Lung (tissue), 12 donors: ENCODE results near the gene GSK3A. TPM values are rescaled to one million over a fixed set of nuclear protein-coding genes. Genes with fewer than 3 reads are reported as not detected.

ENCODE experiments used
- ATAC-seq: fragments of 200-7000 bp; cut with Tn5 transposase; one replicate; pipeline ENCODE4 v1.9.1; 2020; ENCODE audit warnings: moderate number of reproducible peaks; ENCODE audit not compliant: insufficient read depth, low FRiP score
- DNase-seq, 3 donors: peaks; one replicate each; pipeline ENCODE4 v3.0.0-alpha.2; 2013 to 2017
- H3K27ac ChIP-seq, 2 donors: one replicate each; pipeline ENCODE4 v1.5.1; 2013; ENCODE audit warnings: mild to moderate bottlenecking in 2 of 2, moderate library complexity in 2 of 2, control low read depth in 1 of 2, inconsistent platforms in 1 of 2, low read depth in 1 of 2, low read length in 1 of 2
- H3K27me3 ChIP-seq, 3 donors: one replicate each; pipeline ENCODE4 v1.5.1; 2013; ENCODE audit warnings: low read length in 2 of 3; ENCODE audit not compliant: control insufficient read depth in 3 of 3, insufficient read depth in 3 of 3
- H3K36me3 ChIP-seq, 4 donors: one replicate each; pipeline ENCODE4 v1.5.1; 2013; ENCODE audit warnings: low read length in 4 of 4, mild to moderate bottlenecking in 1 of 4, moderate library complexity in 1 of 4; ENCODE audit not compliant: control insufficient read depth in 4 of 4, insufficient read depth in 4 of 4
- H3K4me1 ChIP-seq, 5 donors: one replicate each; pipeline ENCODE4 v1.5.1; 2013; ENCODE audit warnings: low read length in 5 of 5, mild to moderate bottlenecking in 2 of 5, moderate library complexity in 1 of 5; ENCODE audit not compliant: control insufficient read depth in 5 of 5, insufficient read depth in 5 of 5
- H3K4me3 ChIP-seq: one replicate; pipeline ENCODE4 v1.5.1; 2013; ENCODE audit warnings: mild to moderate bottlenecking, control low read depth, moderate library complexity
- H3K9ac ChIP-seq, 2 donors: one replicate each; pipeline ENCODE4 v1.5.1; 2013; ENCODE audit warnings: low read length in 2 of 2, control low read depth in 1 of 2; ENCODE audit not compliant: insufficient read depth in 1 of 2
- H3K9me3 ChIP-seq, 4 donors: one replicate each; pipeline ENCODE4 v1.5.1; 2013; ENCODE audit warnings: low read length in 3 of 4, mild to moderate bottlenecking in 1 of 4, moderate library complexity in 1 of 4; ENCODE audit not compliant: control insufficient read depth in 4 of 4, insufficient read depth in 3 of 4
- CTCF ChIP-seq: IDR thresholded peaks from 2 replicates; pipeline ENCODE4 v1.5.1; 2012; ENCODE audit warnings: mild to moderate bottlenecking; ENCODE audit errors: control extremely low read depth, extremely low read depth
- WGBS, 2 donors: extraction: QIAGEN DNeasy Blood & Tissue Kit; methylation state at CpG; one replicate each; pipeline ENCODE4 v1.1.7; 2013; 5-methylcytosine and 5-hydroxymethylcytosine counted together
- polyA plus RNA-seq, 2 donors: library from polyadenylated mRNA; stranded (reverse); fragments of 200-250 nt; gene quantifications; one replicate each; pipeline ENCODE4 v1.2.1, GENCODE V29; 2013
- total RNA-seq, 2 donors: library from RNA; depleted of rRNA in 1 of 2; stranded (reverse); fragments of >200 nt in 1 of 2; gene quantifications; one replicate each; pipeline ENCODE4 v1.2.1, GENCODE V29; 2014 to 2021
- donor health status: control.
- donor health status: control.
- donor health status: Bipolar disorder and iron deficiency.
- donor health status: healthy.
- donor health status: DM: yes; HTN: yes; CAD: no.

The GSK3A gene
- total and polyA plus RNA-seq, 4 donors, result 23.7 to 54.2 (median 46.2) TPM

- DNase-seq (no peak), ATAC-seq (no peak)
- Histone ChIP-seq H3K27me3 (peaks cover 0 to 6% (median 0%) of the 10 kb centered on the region in 3 donors), H3K27ac (no peak overlapping the region), H3K9me3 (peaks cover 0 to 4% (median 3%) of the 10 kb centered on the region in 4 donors), H3K36me3 (no peaks in the 10 kb centered on the region), H3K9ac (no peak overlapping the region), H3K4me1 (peaks cover 0 to 5% (median 0%) of the 10 kb centered on the region in 5 donors), H3K4me3 (no peak overlapping the region)
- WGBS, 2 donors, result 58 to 63% methylated on average over 1 of the region's 1 CpG
- no peak for TF ChIP-seq CTCF
These were observed 53.7 kb downstream of the GSK3A start for GRCh38 chr19:42188665-42189064.

- H3K36me3 ChIP-seq, result no peaks in the 10 kb centered on the region
- no peak overlapping the region for H3K4me3 ChIP-seq
- peaks cover 0 to 5% (median 0%) of the 10 kb centered on the region in 5 donors for H3K4me1 ChIP-seq
- no peak overlapping the region for H3K9ac ChIP-seq
- peaks cover 0 to 16% (median 7%) of the 10 kb centered on the region in 3 donors for H3K27me3 ChIP-seq
- no peak overlapping the region for H3K27ac ChIP-seq
- DNase-seq, result peak in 2 of 3 donors; percentile 33 to 71
- TF ChIP-seq CTCF, result no peak
- H3K9me3 ChIP-seq, result peaks cover 0 to 2% (median 0%) of the 10 kb centered on the region in 4 donors
- ATAC-seq, result no peak
These were observed 57.1 kb downstream of the GSK3A start for GRCh38 chr19:42185277-42185676.

GRCh38 chr19:42184401-42184861 lies 58.0 kb downstream of the GSK3A start:
- Histone ChIP-seq H3K36me3 (no peaks in the 10 kb centered on the region), H3K4me1 (peaks cover 0 to 5% (median 0%) of the 10 kb centered on the region in 5 donors), H3K9me3 (peaks cover 0 to 2% (median 0%) of the 10 kb centered on the region in 4 donors), H3K9ac (no peak overlapping the region), H3K27ac (no peak overlapping the region), H3K4me3 (no peak overlapping the region), H3K27me3 (peaks cover 0 to 24% (median 16%) of the 10 kb centered on the region in 3 donors)
- 0% methylated on average over 1 of the region's 1 CpG for WGBS, 2 donors
- TF ChIP-seq CTCF, result peak; percentile 60
- peak; percentile 77 for ATAC-seq
- peak; percentile 59 to 70 (median 64) for DNase-seq

Other genes starting within 250 kb of the GSK3A start
- gene ATP1A3, start 248.4 kb downstream of the GSK3A start, total RNA-seq, result under 1 TPM; 0.09 to 0.40 TPM
- under 1 TPM; 0.10 to 0.16 TPM for gene ATP1A3, start 248.4 kb downstream of the GSK3A start, polyA plus RNA-seq
- gene GRIK5, start 172.4 kb downstream of the GSK3A start, total RNA-seq, result 1 to 10 TPM in 1 of 2 donors, under 1 TPM in 1; 0.83 to 1.6 TPM
- under 1 TPM; 0.26 TPM for gene GRIK5, start 172.4 kb downstream of the GSK3A start, polyA plus RNA-seq
- gene ZNF574, start 166.4 kb downstream of the GSK3A start, total RNA-seq, result 10 to 100 TPM; 11.5 to 13.7 TPM
- 1 to 10 TPM; 6.8 to 8.6 TPM for gene ZNF574, start 166.4 kb downstream of the GSK3A start, polyA plus RNA-seq
- gene POU2F2, start 110.2 kb downstream of the GSK3A start, total RNA-seq, result 1 to 10 TPM; 3.2 to 7.6 TPM
- gene POU2F2, start 110.2 kb downstream of the GSK3A start, polyA plus RNA-seq, result 10 to 100 TPM in 1 of 2 donors, 1 to 10 TPM in 1; 1.9 to 11.9 TPM
- gene DEDD2, start 24.9 kb downstream of the GSK3A start, total RNA-seq, result 10 to 100 TPM; 34.1 to 39.4 TPM
- gene DEDD2, start 24.9 kb downstream of the GSK3A start, polyA plus RNA-seq, result 10 to 100 TPM; 31.4 to 60.8 TPM
- gene ZNF526, start 22.3 kb downstream of the GSK3A start, total RNA-seq, result 10 to 100 TPM in 1 of 2 donors, 1 to 10 TPM in 1; 5.3 to 14.4 TPM
- gene ZNF526, start 22.3 kb downstream of the GSK3A start, polyA plus RNA-seq, result 1 to 10 TPM; 4.6 to 5.5 TPM
- gene ERF, start 12.5 kb upstream of the GSK3A start, total RNA-seq, result 10 to 100 TPM; 24.2 to 53.6 TPM
- 10 to 100 TPM; 35.2 to 50.8 TPM for gene ERF, start 12.5 kb upstream of the GSK3A start, polyA plus RNA-seq
- gene CIC, start 26.6 kb upstream of the GSK3A start, total RNA-seq, result 10 to 100 TPM; 31.2 to 84.5 TPM
- gene CIC, start 26.6 kb upstream of the GSK3A start, polyA plus RNA-seq, result 10 to 100 TPM; 38.2 to 43.0 TPM
- 1 to 10 TPM in 1 of 2 donors, under 1 TPM in 1; 0.23 to 1.0 TPM for gene PRR19, start 59.5 kb upstream of the GSK3A start, total RNA-seq
- under 1 TPM; 0.63 to 0.92 TPM for gene PRR19, start 59.5 kb upstream of the GSK3A start, polyA plus RNA-seq
- gene PAFAH1B3, start 60.0 kb upstream of the GSK3A start, total RNA-seq, result 10 to 100 TPM; 30.1 to 30.6 TPM
- gene PAFAH1B3, start 60.0 kb upstream of the GSK3A start, polyA plus RNA-seq, result 10 to 100 TPM; 27.2 to 33.0 TPM
- gene TMEM145, start 70.7 kb upstream of the GSK3A start, total RNA-seq, result under 1 TPM in 1 of 2 donors, not detected in 1; 0.95 TPM
- under 1 TPM; 0.12 to 0.40 TPM for gene TMEM145, start 70.7 kb upstream of the GSK3A start, polyA plus RNA-seq
- 10 to 100 TPM; 14.5 to 21.7 TPM for gene MEGF8, start 83.0 kb upstream of the GSK3A start, total RNA-seq
- gene MEGF8, start 83.0 kb upstream of the GSK3A start, polyA plus RNA-seq, result 1 to 10 TPM; 6.0 to 7.6 TPM
- gene CNFN, start 147.7 kb upstream of the GSK3A start, total RNA-seq, result 1 to 10 TPM in 1 of 2 donors, not detected in 1; 1.0 TPM
- 1 to 10 TPM; 2.2 to 4.1 TPM for gene CNFN, start 147.7 kb upstream of the GSK3A start, polyA plus RNA-seq
- 1 to 10 TPM; 4.5 TPM for gene LIPE, start 184.8 kb upstream of the GSK3A start, total RNA-seq
- 1 to 10 TPM; 3.6 to 7.7 TPM for gene LIPE, start 184.8 kb upstream of the GSK3A start, polyA plus RNA-seq
- 100 to 1,000 TPM in 1 of 2 donors, 10 to 100 TPM in 1; 98.9 to 154 TPM for gene CXCL17, start 200.3 kb upstream of the GSK3A start, total RNA-seq
- 100 to 1,000 TPM; 289 to 688 TPM for gene CXCL17, start 200.3 kb upstream of the GSK3A start, polyA plus RNA-seq